Endothelial cell of umbilical vein (primary cell): ENCODE results near the gene DLST. TPM values are rescaled to one million over a fixed set of nuclear protein-coding genes. Genes with fewer than 3 reads are reported as not detected.

Experiments used
- BruUV-seq: library from RNA; stranded (reverse); fragments of 400-500 nt; replicated peaks from 2 replicates; lab custom pipeline; 2021; lab: Mats Ljungman, UMichigan
- CTCF ChIA-PET: fragments of 300-600, 350-600 bp; sonication (Branson Sonifier 250); formaldehyde crosslinking; loops from one replicate; lab custom pipeline; 2021; ENCODE audit warnings: antibody characterized with exemption, inconsistent platforms; lab: Charles Lee
- POLR2A ChIA-PET: fragments of 300-600, 350-600 bp; sonication (Branson Sonifier 250); formaldehyde crosslinking; loops from one replicate; lab custom pipeline; 2021; ENCODE audit warnings: antibody characterized with exemption, inconsistent platforms; lab: Charles Lee
- DNase-seq: peaks from one replicate; pipeline ENCODE4 v3.0.0-alpha.2; 2011; ENCODE audit warnings: low read depth, low spot score
- FAIRE-seq: peaks from 2 replicates; lab custom pipeline; 2011; peaks lifted over from hg19 to GRCh38; lab: Jason Lieb, UNC
- H2AFZ ChIP-seq: 2 replicates; pipeline ENCODE4 v1.6.0; 2012; ENCODE audit warnings: low read depth, low read length, control low read depth, inconsistent platforms
- H3K27ac ChIP-seq: 2 replicates; pipeline ENCODE4 v1.5.1; 2011; ENCODE audit warnings: low read depth, mild to moderate bottlenecking, control low read depth, low read length, moderate library complexity; ENCODE audit not compliant: insufficient read depth
- H3K27me3 ChIP-seq, 2 experiments: 2 replicates each; pipeline versions ENCODE4 v1.6.0 to v1.6.1; 2011; ENCODE audit warnings: low read length in 2 of 2, mixed read lengths in 1 of 2; ENCODE audit not compliant: control insufficient read depth in 2 of 2, insufficient read depth in 2 of 2
- H3K36me3 ChIP-seq, 2 experiments: 2 replicates in 1 of 2; 3 replicates in 1 of 2; pipeline ENCODE4 v1.5.1; 2011; ENCODE audit warnings: low read length in 2 of 2, mild to moderate bottlenecking in 1 of 2, moderate library complexity in 1 of 2; ENCODE audit not compliant: control insufficient read depth in 2 of 2, insufficient read depth in 2 of 2; ENCODE audit errors: extremely low read depth in 1 of 2
- H3K4me1 ChIP-seq: 3 replicates; pipeline ENCODE4 v1.5.1; 2011; ENCODE audit warnings: mild to moderate bottlenecking, low read length; ENCODE audit not compliant: control insufficient read depth, insufficient read depth; ENCODE audit errors: extremely low read depth
- H3K4me2 ChIP-seq: 2 replicates; pipeline ENCODE4 v1.6.1; 2011; ENCODE audit warnings: low read length, control low read depth, mixed read lengths; ENCODE audit not compliant: insufficient read depth
- H3K4me3 ChIP-seq, 3 experiments: fragments of 200-600 bp in 1 of 3; sonication (generic), shearing (Covaris generic) in 1 of 3; replicated peaks in 1 of 3; 2 replicates each; pipeline ENCODE4 v1.5.1; 2011 to 2016; ENCODE audit warnings: control low read depth in 3 of 3, low read length in 3 of 3, mild to moderate bottlenecking in 2 of 3, inconsistent platforms in 1 of 3, low read depth in 1 of 3, moderate library complexity in 1 of 3; ENCODE audit not compliant: insufficient read depth in 1 of 3
- H3K79me2 ChIP-seq: 2 replicates; pipeline ENCODE4 v1.6.0; 2012; ENCODE audit warnings: low read length, inconsistent platforms; ENCODE audit not compliant: control insufficient read depth, insufficient read depth
- H3K9ac ChIP-seq: replicated peaks from 2 replicates; pipeline ENCODE3; 2011; ENCODE audit warnings: low read length, control low read depth; ENCODE audit not compliant: insufficient read depth; ENCODE audit errors: extremely low read depth
- H3K9me1 ChIP-seq: replicated peaks from 3 replicates; pipeline ENCODE4 v1.6.0; 2011; ENCODE audit warnings: mild to moderate bottlenecking, low read length; ENCODE audit not compliant: control insufficient read depth, insufficient read depth; ENCODE audit errors: extremely low read depth
- H3K9me3 ChIP-seq: replicated peaks from 2 replicates; pipeline ENCODE4 v1.5.1; 2012; ENCODE audit warnings: low read length, inconsistent platforms; ENCODE audit not compliant: control insufficient read depth, insufficient read depth
- H4K20me1 ChIP-seq: replicated peaks from 2 replicates; pipeline ENCODE3; 2011; ENCODE audit warnings: mild to moderate bottlenecking, low read length; ENCODE audit not compliant: control insufficient read depth, insufficient read depth; ENCODE audit errors: extremely low read depth
- EZH2 ChIP-seq: IDR thresholded peaks from 2 replicates; pipeline ENCODE4 v1.6.1; 2012; ENCODE audit warnings: borderline replicate concordance, low read depth, mild to moderate bottlenecking, moderate library complexity, low read length, inconsistent platforms; ENCODE audit not compliant: severe bottlenecking
- FOS ChIP-seq: IDR thresholded peaks from 2 replicates; pipeline ENCODE4 v1.6.1; 2011; ENCODE audit warnings: mild to moderate bottlenecking, low read length, moderate library complexity, borderline replicate concordance; ENCODE audit not compliant: insufficient read depth
- GATA2 ChIP-seq: IDR thresholded peaks from 2 replicates; pipeline ENCODE4 v1.7.0; 2011; ENCODE audit warnings: low read depth, mild to moderate bottlenecking, moderate library complexity, mixed read lengths, low read length; ENCODE audit not compliant: insufficient read length, insufficient read depth
- JUN ChIP-seq: IDR thresholded peaks from 2 replicates; pipeline ENCODE4 v1.6.1; 2011; ENCODE audit warnings: borderline replicate concordance, low read depth; ENCODE audit not compliant: insufficient read length, insufficient read depth
- MYC ChIP-seq: IDR thresholded peaks from one replicate; pipeline ENCODE4 v1.6.1; 2011; ENCODE audit warnings: mild to moderate bottlenecking, low read depth, low read length
- POLR2A ChIP-seq: IDR thresholded peaks from 2 replicates; pipeline ENCODE4 v1.6.1; 2012; ENCODE audit warnings: low read depth, mild to moderate bottlenecking, control low read depth, low read length
- dilution Hi-C: fragments of 300-500 bp; cut with MboI; formaldehyde crosslinking; loops from one replicate; pipeline ENCODE4 v1.15.0; 2019; ENCODE audit warnings: low sequenced_read_pairs; ENCODE audit not compliant: extremely low pct_ligation_motif_present
- intact Hi-C: fragments of 100-400 bp; cut with micrococcal nuclease; formaldehyde crosslinking; loops from one replicate; pipeline ENCODE4 v1.10.0; 2022
- polyA plus RNA-seq, 4 experiments: library from polyadenylated mRNA; depleted of rRNA in 3 of 4; stranded (reverse) in 3 of 4; unstranded in 1 of 4; fragments of >200 nt; gene quantifications; 2 replicates each; pipeline versions ENCODE4 v1.2.1 to v1.2.3, GENCODE V29; 2011 to 2012; ENCODE audit warnings: missing spikeins in 1 of 4
- total RNA-seq: library from RNA; stranded (reverse); gene quantifications from 2 replicates; pipeline ENCODE4 v1.2.3, GENCODE V29; 2021
- TF ChIP-seq, protein P1 (sequence below): IDR thresholded peaks from 2 replicates; pipeline ENCODE4 v1.6.1; 2011; ENCODE audit not compliant: insufficient read depth, insufficient read length

Gene DLST
- total and polyA plus RNA-seq, 2 donors (not counting 3 experiments of a cell fraction or from before 2014, with no cell fraction given), result 98.4 to 110 TPM

- H3K79me2 ChIP-seq, result no peaks in the 10 kb centered on the region
- H3K36me3 ChIP-seq, result peaks cover 16 to 25% of the 10 kb centered on the region in 2 experiments
- FAIRE-seq, result no peak
- H3K9me1 ChIP-seq, result no peaks in the 10 kb centered on the region
- TF ChIP-seq EZH2, result no peak
- TF ChIP-seq, protein P1, sequence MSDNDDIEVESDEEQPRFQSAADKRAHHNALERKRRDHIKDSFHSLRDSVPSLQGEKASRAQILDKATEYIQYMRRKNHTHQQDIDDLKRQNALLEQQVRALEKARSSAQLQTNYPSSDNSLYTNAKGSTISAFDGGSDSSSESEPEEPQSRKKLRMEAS, result no peak
- H3K4me1 ChIP-seq, result peaks cover 11% of the 10 kb centered on the region
- no peak for DNase-seq
- dilution Hi-C loops (no loop called here), intact Hi-C loops (no loop called here)
- H3K27ac ChIP-seq, result no peak overlapping the region
- no peaks in the 10 kb centered on the region for H4K20me1 ChIP-seq
- H3K9ac ChIP-seq, result no peak overlapping the region
- ChIA-PET POLR2A (no interaction called here), CTCF (no interaction called here)
- no TSS peak for BruUV-seq
- no peak overlapping the region for H2AFZ ChIP-seq
- no peak overlapping the region for H3K4me2 ChIP-seq
- H3K9me3 ChIP-seq, result no peaks in the 10 kb centered on the region
- H3K4me3 ChIP-seq, result no peak overlapping the region
- H3K27me3 ChIP-seq, result no peaks in the 10 kb centered on the region
Observed at GRCh38 chr14:74832849-74833248, 48.9 kb upstream of the DLST start.

- no peaks in the 10 kb centered on the region for H3K79me2 ChIP-seq
- no peaks in the 10 kb centered on the region for H3K9me1 ChIP-seq
- dilution Hi-C loops (no loop called here), intact Hi-C loops (no loop called here)
- peaks cover 8 to 17% of the 10 kb centered on the region in 2 experiments for H3K36me3 ChIP-seq
- H3K27ac ChIP-seq, result peak overlapping the region; percentile 46
- TF ChIP-seq EZH2 (no peak), GATA2 (no peak), POLR2A (no peak), MYC (no peak), FOS (no peak), JUN (no peak)
- TF ChIP-seq, protein P1, result no peak
- H3K4me1 ChIP-seq, result peaks cover 11% of the 10 kb centered on the region
- no peaks in the 10 kb centered on the region for H3K27me3 ChIP-seq
- no peak for DNase-seq
- H3K4me3 ChIP-seq, result no peak overlapping the region
- POLR2A ChIA-PET, result interaction anchor here (0.6 kb wide), 1 partner anchor 826 kb away, joined by 3 read pairs; the partner anchor contains the start of gene TTLL5
- BruUV-seq, result no TSS peak
- H3K9me3 ChIP-seq, result no peaks in the 10 kb centered on the region
- CTCF ChIA-PET, result interaction anchor here (1.0 to 1.5 kb wide), 3 partner anchors 26 to 226 kb away, joined by 3 to 7 read pairs (median 3); no protein-coding TSS in a partner anchor
- H4K20me1 ChIP-seq, result no peaks in the 10 kb centered on the region
- FAIRE-seq, result no peak
- H2AFZ ChIP-seq, result no peak overlapping the region
- peak overlapping the region; percentile 58 for H3K4me2 ChIP-seq
- no peak overlapping the region for H3K9ac ChIP-seq
Observed at GRCh38 chr14:74834692-74835392, 46.9 kb upstream of the DLST start.
